Osteocyte (in vitro differentiated cells): ENCODE results near the gene FOXR1. TPM values are rescaled to one million over a fixed set of nuclear protein-coding genes. Genes with fewer than 3 reads are reported as not detected.

ENCODE experiments used
- DNase-seq: peaks from one replicate; pipeline ENCODE4 v3.0.0; 2021; ENCODE audit warnings: mixed read lengths; ENCODE audit not compliant: unreplicated experiment; ENCODE audit errors: extremely low spot score
- H3K27ac Mint-ChIP-seq: one replicate; pipeline ENCODE4 v1.8.0; 2021; ENCODE audit warnings: mild to moderate bottlenecking, mixed read lengths; ENCODE audit not compliant: unreplicated experiment
- H3K27me3 Mint-ChIP-seq: one replicate; pipeline ENCODE4 v1.8.0; 2021; ENCODE audit warnings: mixed read lengths; ENCODE audit not compliant: unreplicated experiment
- H3K36me3 Mint-ChIP-seq: one replicate; pipeline ENCODE4 v1.8.0; 2021; ENCODE audit warnings: mixed read lengths; ENCODE audit not compliant: unreplicated experiment
- H3K4me1 Mint-ChIP-seq: one replicate; pipeline ENCODE4 v1.8.0; 2021; ENCODE audit warnings: mixed read lengths; ENCODE audit not compliant: unreplicated experiment
- H3K4me3 Mint-ChIP-seq: one replicate; pipeline ENCODE4 v1.8.0; 2021; ENCODE audit warnings: mild to moderate bottlenecking, moderate library complexity, mixed read lengths; ENCODE audit not compliant: unreplicated experiment
- H3K9me3 Mint-ChIP-seq: one replicate; pipeline ENCODE4 v1.8.0; 2021; ENCODE audit warnings: mixed read lengths; ENCODE audit not compliant: unreplicated experiment
- CTCF ChIP-seq: fragments of 200-600 bp; sonication (generic); IDR thresholded peaks from 2 replicates; pipeline ENCODE4 v1.5.0; 2021; ENCODE audit warnings: antibody characterized with exemption, mild to moderate bottlenecking, moderate library complexity
- total RNA-seq: library from RNA; stranded (reverse); gene quantifications from 2 replicates; pipeline ENCODE4 v1.2.1, GENCODE V29; 2021

FOXR1 gene
- total RNA-seq, 1 donor from 2014 or later: not detected

GRCh38 chr11:119019996-119020395, 48.4 kb downstream of the FOXR1 start:
- peaks cover 33% of the 10 kb centered on the region for H3K4me1 Mint-ChIP-seq
- H3K27me3 Mint-ChIP-seq: no peaks in the 10 kb centered on the region
- peak overlapping the region; percentile 97 for H3K4me3 Mint-ChIP-seq
- TF ChIP-seq CTCF: no peak
- peak overlapping the region; percentile 99 for H3K27ac Mint-ChIP-seq
- H3K9me3 Mint-ChIP-seq: no peaks in the 10 kb centered on the region
- DNase-seq: no peak
- peaks cover 30% of the 10 kb centered on the region for H3K36me3 Mint-ChIP-seq

GRCh38 chr11:119021631-119022030, 50.1 kb downstream of the FOXR1 start:
- peak overlapping the region; percentile 23 for H3K27ac Mint-ChIP-seq
- H3K9me3 Mint-ChIP-seq: no peaks in the 10 kb centered on the region
- no peaks in the 10 kb centered on the region for H3K27me3 Mint-ChIP-seq
- TF ChIP-seq CTCF: no peak
- H3K36me3 Mint-ChIP-seq: peaks cover 21% of the 10 kb centered on the region
- no peak for DNase-seq
- H3K4me1 Mint-ChIP-seq: peaks cover 26% of the 10 kb centered on the region
- no peak overlapping the region for H3K4me3 Mint-ChIP-seq

GRCh38 chr11:119023741-119024140, 52.2 kb downstream of the FOXR1 start:
- Mint-ChIP-seq H3K4me1 (peaks cover 20% of the 10 kb centered on the region), H3K27me3 (no peaks in the 10 kb centered on the region), H3K27ac (no peak overlapping the region), H3K4me3 (no peak overlapping the region), H3K36me3 (peaks cover 21% of the 10 kb centered on the region), H3K9me3 (no peaks in the 10 kb centered on the region)
- TF ChIP-seq CTCF: no peak
- DNase-seq: no peak

- H3K4me1 Mint-ChIP-seq: peaks cover 27% of the 10 kb centered on the region
- H3K36me3 Mint-ChIP-seq: peaks cover 21% of the 10 kb centered on the region
- no peak overlapping the region for H3K27ac Mint-ChIP-seq
- no peak for TF ChIP-seq CTCF
- no peak for DNase-seq
- no peak overlapping the region for H3K4me3 Mint-ChIP-seq
- H3K9me3 Mint-ChIP-seq: no peaks in the 10 kb centered on the region
- H3K27me3 Mint-ChIP-seq: no peaks in the 10 kb centered on the region
Measured at GRCh38 chr11:119024430-119025098, 53.0 kb downstream of the FOXR1 start.

- DNase-seq: no peak
- H3K27ac Mint-ChIP-seq: no peak overlapping the region
Measured at GRCh38 chr11:119025099-119025473, 53.5 kb downstream of the FOXR1 start.

More at GRCh38 chr11:119025099-119025473, 53.5 kb downstream of the FOXR1 start:
- Mint-ChIP-seq H3K9me3 (no peaks in the 10 kb centered on the region), H3K36me3 (peaks cover 18% of the 10 kb centered on the region), H3K4me3 (no peak overlapping the region), H3K4me1 (peaks cover 27% of the 10 kb centered on the region), H3K27me3 (no peaks in the 10 kb centered on the region)
- TF ChIP-seq CTCF: no peak
